B cell (primary cell): Measurements from ENCODE around the gene FCRL1. TPM values are rescaled to one million over a fixed set of nuclear protein-coding genes. Genes with fewer than 3 reads are reported as not detected.
A peak's percentile ranks its signal among the peaks of the same experiment; 100 is the strongest.

Experiments
- ATAC-seq: fragments of 200-7000 bp; cut with Tn5 transposase; one replicate; pipeline ENCODE4 v1.10.0; 2021; ENCODE audit warnings: low read depth, mild to moderate bottlenecking, moderate number of reproducible peaks, moderate library complexity
- CTCF ChIA-PET: fragments of 350-600 bp; sonication (Branson Sonifier 250); formaldehyde crosslinking; loops from one replicate; lab custom pipeline; 2021; ENCODE audit warnings: antibody characterized with exemption, inconsistent platforms; lab: Charles Lee
- POLR2A ChIA-PET: fragments of 350-600 bp; sonication (Branson Sonifier 250); formaldehyde crosslinking; loops from one replicate; lab custom pipeline; 2021; ENCODE audit warnings: antibody characterized with exemption; lab: Charles Lee
- DNase-seq: peaks from one replicate; pipeline ENCODE4 v3.0.0; 2013
- H2AFZ ChIP-seq: 2 replicates; pipeline ENCODE4 v1.6.1; 2012; ENCODE audit warnings: mild to moderate bottlenecking, low read depth, low read length; ENCODE audit not compliant: insufficient read depth, poor library complexity, severe bottlenecking
- H3K27ac ChIP-seq, 2 donors: 1 replicate in 1 of 2; 2 replicates in 1 of 2; pipeline ENCODE4 v1.5.1; 2012 to 2013; ENCODE audit warnings: low read length in 2 of 2, mild to moderate bottlenecking in 2 of 2, moderate library complexity in 1 of 2
- H3K27me3 ChIP-seq, 4 experiments: fragments of 200-600 bp in 1 of 4; sonication (generic) in 1 of 4; replicated peaks in 1 of 4; 1 replicate in 2 of 4; 2 replicates in 2 of 4; pipeline versions ENCODE4 v1.6.1 to v1.7.0; 2013 to 2016; ENCODE audit warnings: low read length in 3 of 4, mild to moderate bottlenecking in 2 of 4, mixed read lengths in 1 of 4, moderate library complexity in 1 of 4; ENCODE audit not compliant: insufficient read depth in 4 of 4, control insufficient read depth in 3 of 4; ENCODE audit errors: control extremely low read depth in 1 of 4
- H3K36me3 ChIP-seq, 2 experiments: replicated peaks in 1 of 2; 1 replicate in 1 of 2; 2 replicates in 1 of 2; pipeline versions ENCODE4 v1.6.1 to v1.7.1; 2013; ENCODE audit warnings: low read length in 1 of 2; ENCODE audit not compliant: insufficient read depth in 2 of 2, control insufficient read depth in 1 of 2; ENCODE audit errors: control extremely low read depth in 1 of 2, extremely low read depth in 1 of 2
- H3K4me1 ChIP-seq, 2 donors: fragments of 200-600 bp in 1 of 2; sonication (generic) in 1 of 2; 1 replicate in 1 of 2; 2 replicates in 1 of 2; pipeline versions ENCODE4 v1.5.1 to v1.6.1; 2013 to 2017; ENCODE audit warnings: low read length in 2 of 2; ENCODE audit not compliant: control insufficient read depth in 2 of 2, insufficient read depth in 2 of 2
- H3K4me2 ChIP-seq: replicated peaks from 2 replicates; pipeline ENCODE3; 2012; ENCODE audit warnings: mild to moderate bottlenecking, low read depth, low read length; ENCODE audit not compliant: poor library complexity, severe bottlenecking
- H3K4me3 ChIP-seq, 5 experiments: fragments of 200-600 bp in 1 of 5; sonication (generic) in 1 of 5; 1 replicate in 3 of 5; 2 replicates in 2 of 5; pipeline versions ENCODE4 v1.5.1 to v1.7.0; 2011 to 2016; ENCODE audit warnings: low read length in 4 of 5, mild to moderate bottlenecking in 4 of 5, low read depth in 2 of 5, control low read depth in 1 of 5, moderate library complexity in 1 of 5; ENCODE audit not compliant: insufficient read depth in 1 of 5; ENCODE audit errors: control extremely low read depth in 1 of 5, extremely low read depth in 1 of 5
- H3K79me2 ChIP-seq: fragments of 200-600 bp; sonication (generic); one replicate; pipeline ENCODE4 v1.6.0; 2016; ENCODE audit warnings: low read length; ENCODE audit not compliant: control insufficient read depth, insufficient read depth
- H3K9ac ChIP-seq: fragments of 200-600 bp; sonication (generic); 2 replicates; pipeline ENCODE4 v1.6.1; 2017; ENCODE audit warnings: mild to moderate bottlenecking, low read length, moderate library complexity
- H3K9me3 ChIP-seq, 3 donors: one replicate each; pipeline versions ENCODE4 v1.6.1 to v1.7.1; 2013; ENCODE audit warnings: low read length in 2 of 3; ENCODE audit not compliant: control insufficient read depth in 2 of 3, insufficient read depth in 1 of 3; ENCODE audit errors: control extremely low read depth in 1 of 3
- H4K20me1 ChIP-seq: 2 replicates; pipeline ENCODE4 v1.6.0; 2012; ENCODE audit warnings: mild to moderate bottlenecking, low read length; ENCODE audit not compliant: insufficient read depth, control insufficient read depth, poor library complexity, severe bottlenecking
- H3K27ac Mint-ChIP-seq: one replicate; pipeline ENCODE4 v1.8.0; 2021; ENCODE audit warnings: mixed read lengths
- H3K27me3 Mint-ChIP-seq: one replicate; pipeline ENCODE4 v1.8.0; 2021; ENCODE audit warnings: mixed read lengths
- H3K4me1 Mint-ChIP-seq: one replicate; pipeline ENCODE4 v1.8.0; 2021; ENCODE audit warnings: mixed read lengths
- H3K4me3 Mint-ChIP-seq: one replicate; pipeline ENCODE4 v1.8.0; 2021; ENCODE audit warnings: mixed read lengths
- H3K9me3 Mint-ChIP-seq: one replicate; pipeline ENCODE4 v1.8.0; 2022; ENCODE audit warnings: mixed read lengths; ENCODE audit not compliant: insufficient read depth
- CTCF ChIP-seq: fragments of 200-600 bp; IDR thresholded peaks from one replicate; pipeline ENCODE4 v1.8.0; 2022; ENCODE audit warnings: antibody characterized with exemption, mild to moderate bottlenecking
- EZH2 ChIP-seq: IDR thresholded peaks from 2 replicates; pipeline ENCODE4 v1.6.1; 2012; ENCODE audit warnings: borderline replicate concordance, low read depth, mild to moderate bottlenecking, moderate library complexity, low read length; ENCODE audit not compliant: insufficient read depth, poor library complexity, severe bottlenecking
- WGBS: methylation state at CpG from one replicate; pipeline ENCODE4 v1.1.5; 2013; ENCODE audit warnings: missing lambda C conversion rate; ENCODE audit not compliant: insufficient coverage; 5-methylcytosine and 5-hydroxymethylcytosine counted together
- intact Hi-C: fragments of 100-400 bp; cut with micrococcal nuclease; formaldehyde crosslinking; loops from one replicate; pipeline ENCODE4 v1.10.0; 2022
- polyA plus RNA-seq: library from polyadenylated mRNA; depleted of rRNA; stranded (reverse); fragments of >200 nt; gene quantifications from 2 replicates; pipeline ENCODE4 v1.2.3, GENCODE V29; 2012
- total RNA-seq, 2 donors: library from RNA; stranded (reverse); fragments of 120-200 nt in 1 of 2; gene quantifications; 1 replicate in 1 of 2; 2 replicates in 1 of 2; pipeline versions ENCODE4 v1.2.3 to v1.2.4, GENCODE V29; 2013 to 2022

The FCRL1 gene
- total and polyA plus RNA-seq, 2 donors (not counting 1 experiment from before 2014, with no cell fraction given), result 277 to 953 TPM

GRCh38 chr1:157770442-157771043, 49.4 kb downstream of the FCRL1 start:
- peaks cover 68% of the 10 kb centered on the region for H3K4me1 Mint-ChIP-seq
- Histone ChIP-seq H2AFZ (no peak overlapping the region), H3K79me2 (peaks cover 78% of the 10 kb centered on the region), H4K20me1 (peaks cover 4% of the 10 kb centered on the region), H3K4me2 (no peak overlapping the region), H3K9me3 (no peaks in the 10 kb centered on the region), H3K4me3 (no peak overlapping the region), H3K27ac (peak overlapping the region in 1 of 2 donors; percentile 38), H3K36me3 (peaks cover 8 to 57% of the 10 kb centered on the region in 2 experiments), H3K27me3 (no peaks in the 10 kb centered on the region), H3K4me1 (peaks cover 51 to 52% of the 10 kb centered on the region in 2 donors), H3K9ac (no peak overlapping the region)
- H3K9me3 Mint-ChIP-seq, result no peaks in the 10 kb centered on the region
- WGBS, result 95% methylated on average over 8 of the region's 9 CpGs
- DNase-seq (no peak), ATAC-seq (no peak)
- ChIA-PET CTCF (interaction anchor here (0.8 to 6.7 kb wide), 12 partner anchors 11 to 189 kb away, joined by 3 to 162 read pairs (median 6); no protein-coding TSS in a partner anchor), POLR2A (no interaction called here)
- H3K27me3 Mint-ChIP-seq, result no peaks in the 10 kb centered on the region
- H3K27ac Mint-ChIP-seq, result peak overlapping the region; percentile 67
- intact Hi-C loops, result loop anchor here (5.0 to 10.0 kb wide), 3 partner anchors 37 to 203 kb away; no protein-coding TSS in a partner anchor
- H3K4me3 Mint-ChIP-seq, result no peak overlapping the region
- no peak for TF ChIP-seq CTCF

GRCh38 chr1:157766792-157767191, 53.1 kb downstream of the FCRL1 start:
- Histone ChIP-seq H3K36me3 (peaks cover 8 to 83% of the 10 kb centered on the region in 2 experiments), H3K79me2 (peaks cover 81% of the 10 kb centered on the region), H3K4me2 (no peak overlapping the region), H3K9me3 (no peaks in the 10 kb centered on the region), H2AFZ (no peak overlapping the region), H3K4me1 (peaks cover 27% of the 10 kb centered on the region in 2 donors), H4K20me1 (peaks cover 9% of the 10 kb centered on the region), H3K9ac (no peak overlapping the region), H3K4me3 (no peak overlapping the region), H3K27ac (peak overlapping the region in 1 of 2 donors; percentile 59), H3K27me3 (no peaks in the 10 kb centered on the region)
- no peak for TF ChIP-seq EZH2
- TF ChIP-seq CTCF, result no peak
- ATAC-seq (no peak), DNase-seq (no peak)
- Mint-ChIP-seq H3K9me3 (no peaks in the 10 kb centered on the region), H3K4me3 (no peak overlapping the region), H3K27ac (peak overlapping the region; percentile 80), H3K27me3 (no peaks in the 10 kb centered on the region), H3K4me1 (peaks cover 62% of the 10 kb centered on the region)
- POLR2A ChIA-PET, result no interaction called here
- CTCF ChIA-PET, result interaction anchor here (1.1 to 2.5 kb wide), 4 partner anchors 16 to 187 kb away, joined by 3 to 8 read pairs (median 3); no protein-coding TSS in a partner anchor
- intact Hi-C loops, result no loop called here
